Measurements from ENCODE around the gene CARMIL1. TPM values are rescaled to one million over a fixed set of nuclear protein-coding genes. Genes with fewer than 3 reads are reported as not detected.

Gene CARMIL1
- total RNA-seq, 1 experiment from 2014 or later = 23.6 TPM

DNA sequence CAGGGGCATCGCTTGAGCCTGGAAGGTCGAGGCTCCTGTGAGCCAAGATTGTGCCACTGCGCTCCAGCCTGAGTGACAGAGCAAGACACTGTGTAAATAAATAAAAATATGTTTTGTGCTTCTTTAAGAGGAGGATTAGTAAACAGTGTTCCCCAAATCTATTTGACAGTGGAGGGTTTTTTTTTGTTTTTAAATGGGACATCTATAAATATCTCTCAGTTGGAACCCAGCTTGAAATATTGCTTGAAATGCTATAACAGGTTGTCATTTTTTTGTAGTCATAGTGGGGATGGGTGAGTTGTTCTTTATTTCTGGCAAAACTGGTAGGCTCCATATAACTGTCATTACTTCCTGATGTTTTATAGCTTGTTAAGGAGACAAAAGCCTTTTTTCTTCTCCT is 54.3 kb downstream of the CARMIL1 start:
- no peaks in the 10 kb centered on the region for H3K9me3 ChIP-seq (ENCODE audit: control insufficient read depth, low read depth, low read length)
- no peak overlapping the region for H4K91ac ChIP-seq (ENCODE audit: insufficient read length, low read depth, low read length)
- H3K14ac ChIP-seq (ENCODE audit: insufficient read depth, low read length) = no peak overlapping the region
- no peak overlapping the region for H2BK12ac ChIP-seq (ENCODE audit: insufficient read length, low read depth, low read length)
- no peak overlapping the region for H2AFZ ChIP-seq (ENCODE audit: low read length)
- no peaks in the 10 kb centered on the region for H3K27me3 Mint-ChIP-seq (ENCODE audit: low read depth)
- no peaks in the 10 kb centered on the region for H3K27me3 ChIP-seq (ENCODE audit: insufficient read depth, low read length)
- H4K20me1 ChIP-seq (ENCODE audit: control insufficient read depth, insufficient read depth, insufficient read length) = no peaks in the 10 kb centered on the region
- H3K4me3 Mint-ChIP-seq = no peak overlapping the region
- no peak overlapping the region for H3T11ph ChIP-seq (ENCODE audit: low read length)
- no peak overlapping the region for H3K56ac ChIP-seq (ENCODE audit: insufficient read length, low read depth, low read length)
- peaks cover 65 to 75% of the 10 kb centered on the region in 2 experiments for H3K4me1 Mint-ChIP-seq
- no CpG with 5 or more reads among the region's 3 CpGs for WGBS (ENCODE audit: extremely low coverage, insufficient read length, low lambda C conversion rate)
- no peak overlapping the region for H3K4me2 ChIP-seq (ENCODE audit: insufficient read depth, insufficient read length, low read length)
- no peak overlapping the region for H3K18ac ChIP-seq (ENCODE audit: insufficient read length, low read depth, low read length)
- no peak overlapping the region for H3K23ac ChIP-seq (ENCODE audit: insufficient read length, low read depth, low read length)
- no peaks in the 10 kb centered on the region for H3K79me1 ChIP-seq (ENCODE audit: insufficient read depth, low read depth, low read length, poor library complexity, severe bottlenecking)
- DNase-seq = no peak
- no peak overlapping the region for H3K9ac ChIP-seq (ENCODE audit: extremely low read depth, insufficient read length, low read length)
- no peaks in the 10 kb centered on the region for H3K36me3 Mint-ChIP-seq (ENCODE audit: insufficient read depth in 1 of 3, low read depth in 3 of 3)
- no peaks in the 10 kb centered on the region for H3K23me2 ChIP-seq (ENCODE audit: insufficient read length, low read depth, low read length, poor library complexity, severe bottlenecking)
- peaks cover 13% of the 10 kb centered on the region; the same call in 1 of the 2 replicates for H3K4me1 ChIP-seq (ENCODE audit: insufficient read depth, low read length)
- no peak overlapping the region for H2BK120ac ChIP-seq (ENCODE audit: low read depth, low read length, poor library complexity, severe bottlenecking)
- no peak overlapping the region for H3K27ac ChIP-seq (ENCODE audit: insufficient read length, low read depth, low read length)
- no peak overlapping the region for H2BK5ac ChIP-seq (ENCODE audit: insufficient read length, low read length)
- H2BK15ac ChIP-seq (ENCODE audit: low read depth, low read length) = no peak overlapping the region
- no peak overlapping the region for H3K27ac Mint-ChIP-seq
- H4K8ac ChIP-seq (replicated peaks; ENCODE audit: insufficient read length, low read depth, low read length) = no peak overlapping the region
- no peak overlapping the region for H4K5ac ChIP-seq (ENCODE audit: insufficient read length, low read depth, low read length)
- no peaks in the 10 kb centered on the region for H3K9me3 Mint-ChIP-seq
- peaks cover 8% of the 10 kb centered on the region; the same call in 1 of the 2 replicates for H3K79me2 ChIP-seq (ENCODE audit: insufficient read depth, low read length)
- no peak overlapping the region for H3K4ac ChIP-seq (ENCODE audit: low read depth, low read length)
- TF ChIP-seq, protein P1, sequence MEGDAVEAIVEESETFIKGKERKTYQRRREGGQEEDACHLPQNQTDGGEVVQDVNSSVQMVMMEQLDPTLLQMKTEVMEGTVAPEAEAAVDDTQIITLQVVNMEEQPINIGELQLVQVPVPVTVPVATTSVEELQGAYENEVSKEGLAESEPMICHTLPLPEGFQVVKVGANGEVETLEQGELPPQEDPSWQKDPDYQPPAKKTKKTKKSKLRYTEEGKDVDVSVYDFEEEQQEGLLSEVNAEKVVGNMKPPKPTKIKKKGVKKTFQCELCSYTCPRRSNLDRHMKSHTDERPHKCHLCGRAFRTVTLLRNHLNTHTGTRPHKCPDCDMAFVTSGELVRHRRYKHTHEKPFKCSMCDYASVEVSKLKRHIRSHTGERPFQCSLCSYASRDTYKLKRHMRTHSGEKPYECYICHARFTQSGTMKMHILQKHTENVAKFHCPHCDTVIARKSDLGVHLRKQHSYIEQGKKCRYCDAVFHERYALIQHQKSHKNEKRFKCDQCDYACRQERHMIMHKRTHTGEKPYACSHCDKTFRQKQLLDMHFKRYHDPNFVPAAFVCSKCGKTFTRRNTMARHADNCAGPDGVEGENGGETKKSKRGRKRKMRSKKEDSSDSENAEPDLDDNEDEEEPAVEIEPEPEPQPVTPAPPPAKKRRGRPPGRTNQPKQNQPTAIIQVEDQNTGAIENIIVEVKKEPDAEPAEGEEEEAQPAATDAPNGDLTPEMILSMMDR (conservative IDR thresholded peaks at IDR 0.05) = no peak
- no peak overlapping the region for H2AK5ac ChIP-seq (ENCODE audit: insufficient read length, low read length)
- no peak overlapping the region for H2BK20ac ChIP-seq (ENCODE audit: low read depth, low read length, poor library complexity, severe bottlenecking)

Measured in H9 (cell line).